ENCODE data around the gene CPA3. TPM values are rescaled to one million over a fixed set of nuclear protein-coding genes. Genes with fewer than 3 reads are reported as not detected.

The CPA3 gene
- total and polyA plus RNA-seq, 9 donors, result 0.89 to 22.2 (median 3.1) TPM; not detected in 3

GRCh38 chr3:148828136-148828690 is 36.9 kb upstream of the CPA3 start:
- no peak for DNase-seq
- intact Hi-C loops (cut with DNase I), result no loop called here
- Histone ChIP-seq H3K36me3 (no peaks in the 10 kb centered on the region), H3K9me3 (no peaks in the 10 kb centered on the region), H3K27me3 (no peaks in the 10 kb centered on the region), H3K4me3 (no peak overlapping the region), H3K27ac (no peak overlapping the region), H3K4me1 (ENCODE audit: insufficient read depth) (no peaks in the 10 kb centered on the region)
- 62 to 65% (median 63%) methylated on average over 4 of the region's 4 CpGs for WGBS, 3 donors
- TF ChIP-seq POLR2A (IDR thresholded peaks at IDR 0.05) (no peak), EP300 (IDR thresholded peaks at IDR 0.05) (no peak), CTCF (IDR thresholded peaks at IDR 0.05) (no peak)

- 89 to 94% (median 92%) methylated on average over 3 of the region's 3 CpGs for WGBS, 3 donors
- no peak for DNase-seq
Observed at GRCh38 chr3:148829926-148830325, 35.2 kb upstream of the CPA3 start.

GRCh38 chr3:148833223-148833622 is 31.9 kb upstream of the CPA3 start:
- Histone ChIP-seq H3K4me1 (ENCODE audit: insufficient read depth) (no peaks in the 10 kb centered on the region), H3K27ac (no peak overlapping the region), H3K9me3 (no peaks in the 10 kb centered on the region), H3K4me3 (no peak overlapping the region), H3K27me3 (no peaks in the 10 kb centered on the region), H3K36me3 (no peaks in the 10 kb centered on the region)
- intact Hi-C loops (cut with DNase I), result no loop called here
- 80 to 82% (median 82%) methylated on average over 3 of the region's 3 CpGs for WGBS, 3 donors
- TF ChIP-seq EP300 (IDR thresholded peaks at IDR 0.05) (no peak), CTCF (IDR thresholded peaks at IDR 0.05) (no peak), POLR2A (IDR thresholded peaks at IDR 0.05) (no peak)
- DNase-seq, result no peak

More at GRCh38 chr3:148829926-148830325, 35.2 kb upstream of the CPA3 start:
- intact Hi-C loops (cut with DNase I), result no loop called here
- no peaks in the 10 kb centered on the region for H3K36me3 ChIP-seq
- no peak overlapping the region for H3K4me3 ChIP-seq
- H3K27ac ChIP-seq, result no peak overlapping the region
- no peaks in the 10 kb centered on the region for H3K4me1 ChIP-seq (ENCODE audit: insufficient read depth)
- H3K27me3 ChIP-seq, result no peaks in the 10 kb centered on the region
- no peak for TF ChIP-seq CTCF (IDR thresholded peaks at IDR 0.05)
- no peak for TF ChIP-seq EP300 (IDR thresholded peaks at IDR 0.05)
- no peak for TF ChIP-seq POLR2A (IDR thresholded peaks at IDR 0.05)
- H3K9me3 ChIP-seq, result no peaks in the 10 kb centered on the region

- H3K27me3 ChIP-seq, result no peaks in the 10 kb centered on the region
- no peaks in the 10 kb centered on the region for H3K36me3 ChIP-seq
- no peaks in the 10 kb centered on the region for H3K4me1 ChIP-seq (ENCODE audit: insufficient read depth)
- no peak overlapping the region for H3K27ac ChIP-seq
- no peaks in the 10 kb centered on the region for H3K9me3 ChIP-seq
- no peak overlapping the region for H3K4me3 ChIP-seq
- intact Hi-C loops (cut with DNase I), result no loop called here
- TF ChIP-seq EP300 (IDR thresholded peaks at IDR 0.05) (no peak), POLR2A (IDR thresholded peaks at IDR 0.05) (no peak), CTCF (IDR thresholded peaks at IDR 0.05) (no peak)
- no peak for DNase-seq
Observed at GRCh38 chr3:148839805-148840204, 25.3 kb upstream of the CPA3 start.

Measured in ovary (tissue), 9 donors.